ENCODE data around the gene FBXW8.

Gene FBXW8

DNA sequence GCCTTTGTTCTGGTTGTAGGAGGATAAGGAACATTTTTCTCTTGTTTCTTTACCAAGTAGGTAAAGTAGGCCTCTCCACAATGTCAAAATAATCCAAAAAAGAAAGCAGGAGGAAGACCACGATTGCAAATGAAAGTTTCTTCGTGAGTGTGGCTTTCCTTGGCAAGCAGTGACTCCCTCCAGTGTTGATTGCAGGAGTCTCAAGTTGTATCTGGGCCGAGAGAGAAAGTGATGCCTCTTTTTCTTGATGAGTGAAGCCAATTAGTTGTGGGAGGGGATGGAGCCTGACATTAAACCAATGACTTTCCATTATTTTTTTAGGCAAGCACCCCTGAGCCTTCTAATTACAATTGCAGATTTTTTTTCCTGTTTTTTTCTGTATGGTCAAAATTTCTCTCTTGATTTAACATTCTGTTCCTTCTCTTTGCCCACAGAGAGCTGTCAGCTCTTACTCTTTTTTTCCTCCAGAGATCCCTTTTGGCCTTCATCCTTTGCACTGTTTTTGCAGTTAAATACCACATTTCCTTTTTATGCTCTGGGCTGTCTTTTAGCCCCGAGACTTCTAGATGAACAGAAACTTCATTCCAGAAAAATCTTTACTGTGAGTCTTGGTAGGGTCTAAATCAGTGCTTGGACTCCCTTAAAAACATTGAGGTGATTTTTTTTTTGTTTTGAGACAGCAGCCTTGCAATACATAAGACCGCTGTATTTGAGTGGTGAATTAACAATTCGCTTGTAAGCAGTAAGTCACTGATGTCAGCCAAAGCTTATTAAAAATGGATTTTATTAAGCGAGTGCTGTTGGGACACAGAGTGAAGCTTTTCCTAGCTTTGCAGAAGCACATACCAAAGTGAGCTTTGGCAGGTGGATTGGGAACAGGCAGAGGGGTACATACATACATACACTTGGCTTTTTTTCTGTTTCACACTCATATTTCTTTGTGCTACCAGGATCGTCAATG, 15.8 kb downstream of the FBXW8 start:
- H3K9ac ChIP-seq (ENCODE audit: low read depth, low read length), result no peak overlapping the region
- no peaks in the 10 kb centered on the region for H3K9me3 ChIP-seq (ENCODE audit: control insufficient read depth, insufficient read depth, low read length)
- no peak overlapping the region for H3K27ac ChIP-seq (ENCODE audit: low read depth, low read length)
- H3K4me3 ChIP-seq (ENCODE audit: low read depth, low read length), result no peak overlapping the region
- H3K27me3 ChIP-seq (ENCODE audit: control insufficient read depth, insufficient read depth, low read length), result no peaks in the 10 kb centered on the region
- peaks cover 16% of the 10 kb centered on the region for H3K36me3 ChIP-seq (ENCODE audit: control insufficient read depth, insufficient read depth, low read length)
- peaks cover 5% of the 10 kb centered on the region for H3K4me1 ChIP-seq (ENCODE audit: control insufficient read depth, insufficient read depth, low read length)

DNA sequence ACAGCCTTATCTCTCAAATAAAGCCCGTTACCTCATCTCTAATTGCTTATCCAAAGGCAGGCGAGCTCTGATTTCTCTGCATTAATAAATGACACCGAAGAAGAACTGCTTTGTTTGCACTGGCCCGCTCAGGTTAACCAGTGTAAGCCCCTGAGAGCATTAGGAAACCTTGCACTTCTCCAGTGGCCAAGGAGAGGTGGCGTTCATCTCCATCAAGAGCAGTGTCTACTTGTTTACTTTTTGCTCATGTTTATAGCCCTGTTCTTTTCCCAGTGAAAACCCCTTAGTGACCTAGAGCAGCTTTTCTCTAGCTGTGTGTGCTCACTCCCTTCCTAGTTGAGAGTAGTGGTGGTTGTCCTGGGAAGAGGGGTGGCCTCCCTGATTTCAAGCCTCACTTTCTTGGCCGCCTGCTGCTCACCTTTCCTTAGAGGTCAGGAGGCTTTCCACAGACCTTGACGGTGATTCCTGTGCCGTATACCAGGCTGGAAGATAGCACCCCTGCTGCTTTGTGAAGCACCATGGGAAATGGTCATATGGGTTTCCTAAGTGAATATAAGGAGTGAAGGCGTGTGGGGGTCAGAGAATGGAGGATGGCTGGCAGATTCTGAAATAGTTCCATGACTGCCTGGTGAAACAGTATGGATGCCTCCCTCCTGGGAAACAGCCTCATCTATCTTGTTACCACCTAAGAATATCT, 16.6 kb downstream of the FBXW8 start:
- Histone ChIP-seq H3K27ac (ENCODE audit: low read depth, low read length) (no peak overlapping the region), H3K4me3 (ENCODE audit: low read depth, low read length) (no peak overlapping the region), H3K4me1 (ENCODE audit: control insufficient read depth, insufficient read depth, low read length) (peaks cover 5% of the 10 kb centered on the region), H3K36me3 (ENCODE audit: control insufficient read depth, insufficient read depth, low read length) (peaks cover 23% of the 10 kb centered on the region), H3K27me3 (ENCODE audit: control insufficient read depth, insufficient read depth, low read length) (no peaks in the 10 kb centered on the region), H3K9ac (ENCODE audit: low read depth, low read length) (no peak overlapping the region), H3K9me3 (ENCODE audit: control insufficient read depth, insufficient read depth, low read length) (no peaks in the 10 kb centered on the region)

GRCh38 chr12:116928504-116928903, 17.8 kb downstream of the FBXW8 start:
- Histone ChIP-seq H3K9me3 (ENCODE audit: control insufficient read depth, insufficient read depth, low read length) (no peaks in the 10 kb centered on the region), H3K4me1 (ENCODE audit: control insufficient read depth, insufficient read depth, low read length) (peaks cover 5% of the 10 kb centered on the region), H3K4me3 (ENCODE audit: low read depth, low read length) (no peak overlapping the region), H3K27ac (ENCODE audit: low read depth, low read length) (no peak overlapping the region), H3K27me3 (ENCODE audit: control insufficient read depth, insufficient read depth, low read length) (no peaks in the 10 kb centered on the region), H3K36me3 (ENCODE audit: control insufficient read depth, insufficient read depth, low read length) (peaks cover 23% of the 10 kb centered on the region), H3K9ac (ENCODE audit: low read depth, low read length) (no peak overlapping the region)

- peaks cover 5% of the 10 kb centered on the region for H3K4me1 ChIP-seq (ENCODE audit: control insufficient read depth, insufficient read depth, low read length)
- H3K27ac ChIP-seq (ENCODE audit: low read depth, low read length), result no peak overlapping the region
- no peak overlapping the region for H3K4me3 ChIP-seq (ENCODE audit: low read depth, low read length)
- H3K9ac ChIP-seq (ENCODE audit: low read depth, low read length), result no peak overlapping the region
- no peaks in the 10 kb centered on the region for H3K9me3 ChIP-seq (ENCODE audit: control insufficient read depth, insufficient read depth, low read length)
- no peaks in the 10 kb centered on the region for H3K27me3 ChIP-seq (ENCODE audit: control insufficient read depth, insufficient read depth, low read length)
- peaks cover 23% of the 10 kb centered on the region for H3K36me3 ChIP-seq (ENCODE audit: control insufficient read depth, insufficient read depth, low read length)
Observed at GRCh38 chr12:116929885-116930284, 19.1 kb downstream of the FBXW8 start.

- Histone ChIP-seq H3K36me3 (ENCODE audit: control insufficient read depth, insufficient read depth, low read length) (peaks cover 26% of the 10 kb centered on the region), H3K4me1 (ENCODE audit: control insufficient read depth, insufficient read depth, low read length) (no peaks in the 10 kb centered on the region), H3K27me3 (ENCODE audit: control insufficient read depth, insufficient read depth, low read length) (no peaks in the 10 kb centered on the region)
Observed at GRCh38 chr12:116931665-116932064, 20.9 kb downstream of the FBXW8 start.

GRCh38 chr12:116933091-116933490, 22.3 kb downstream of the FBXW8 start:
- H3K9ac ChIP-seq (ENCODE audit: low read depth, low read length), result no peak overlapping the region
- no peaks in the 10 kb centered on the region for H3K9me3 ChIP-seq (ENCODE audit: control insufficient read depth, insufficient read depth, low read length)
- H3K4me1 ChIP-seq (ENCODE audit: control insufficient read depth, insufficient read depth, low read length), result no peaks in the 10 kb centered on the region
- H3K27me3 ChIP-seq (ENCODE audit: control insufficient read depth, insufficient read depth, low read length), result no peaks in the 10 kb centered on the region
- H3K4me3 ChIP-seq (ENCODE audit: low read depth, low read length), result no peak overlapping the region
- H3K36me3 ChIP-seq (ENCODE audit: control insufficient read depth, insufficient read depth, low read length), result peaks cover 23% of the 10 kb centered on the region
- no peak overlapping the region for H3K27ac ChIP-seq (ENCODE audit: low read depth, low read length)

More at GRCh38 chr12:116931665-116932064, 20.9 kb downstream of the FBXW8 start:
- Histone ChIP-seq H3K9me3 (ENCODE audit: control insufficient read depth, insufficient read depth, low read length) (no peaks in the 10 kb centered on the region), H3K9ac (ENCODE audit: low read depth, low read length) (no peak overlapping the region), H3K4me3 (ENCODE audit: low read depth, low read length) (no peak overlapping the region), H3K27ac (ENCODE audit: low read depth, low read length) (no peak overlapping the region)

DNA sequence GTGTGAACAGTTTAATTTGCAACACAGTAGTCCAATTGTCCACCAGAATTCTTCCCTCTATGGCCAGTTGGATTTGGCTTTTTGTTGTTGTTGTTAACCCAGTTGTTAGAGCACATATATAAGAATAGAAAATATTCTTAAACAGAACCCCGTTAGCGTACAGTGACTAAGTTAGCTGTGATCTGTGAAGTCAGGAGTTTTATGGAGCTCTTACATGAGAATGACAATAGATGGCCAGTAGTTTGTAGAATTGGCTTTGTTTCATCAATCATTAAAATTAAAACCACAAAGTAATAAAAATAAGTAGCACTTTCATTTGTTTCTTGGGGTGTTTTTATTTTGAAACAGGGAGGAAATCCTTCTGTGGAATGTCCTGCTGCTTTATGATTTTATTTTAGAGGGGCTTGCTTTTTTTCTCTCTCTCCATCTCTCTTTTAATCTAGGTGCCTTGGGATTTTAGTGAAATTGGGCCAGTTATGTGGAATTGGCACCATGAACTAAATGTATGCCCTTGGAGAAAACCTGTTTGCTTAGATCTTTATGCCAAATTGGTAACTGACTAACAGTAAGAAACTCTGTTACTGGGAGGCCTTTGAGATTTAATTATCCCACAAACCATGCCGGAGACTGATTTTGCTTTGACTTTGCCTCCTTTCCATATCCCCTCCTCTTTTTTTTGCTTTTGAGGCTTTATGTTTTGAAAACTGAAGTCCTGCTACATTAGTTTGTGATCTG, 22.9 kb downstream of the FBXW8 start:
- Histone ChIP-seq H3K27me3 (ENCODE audit: control insufficient read depth, insufficient read depth, low read length) (no peaks in the 10 kb centered on the region), H3K27ac (ENCODE audit: low read depth, low read length) (no peak overlapping the region), H3K36me3 (ENCODE audit: control insufficient read depth, insufficient read depth, low read length) (peaks cover 19% of the 10 kb centered on the region), H3K9me3 (ENCODE audit: control insufficient read depth, insufficient read depth, low read length) (no peaks in the 10 kb centered on the region), H3K4me3 (ENCODE audit: low read depth, low read length) (no peak overlapping the region), H3K9ac (ENCODE audit: low read depth, low read length) (no peak overlapping the region), H3K4me1 (ENCODE audit: control insufficient read depth, insufficient read depth, low read length) (no peaks in the 10 kb centered on the region)

DNA sequence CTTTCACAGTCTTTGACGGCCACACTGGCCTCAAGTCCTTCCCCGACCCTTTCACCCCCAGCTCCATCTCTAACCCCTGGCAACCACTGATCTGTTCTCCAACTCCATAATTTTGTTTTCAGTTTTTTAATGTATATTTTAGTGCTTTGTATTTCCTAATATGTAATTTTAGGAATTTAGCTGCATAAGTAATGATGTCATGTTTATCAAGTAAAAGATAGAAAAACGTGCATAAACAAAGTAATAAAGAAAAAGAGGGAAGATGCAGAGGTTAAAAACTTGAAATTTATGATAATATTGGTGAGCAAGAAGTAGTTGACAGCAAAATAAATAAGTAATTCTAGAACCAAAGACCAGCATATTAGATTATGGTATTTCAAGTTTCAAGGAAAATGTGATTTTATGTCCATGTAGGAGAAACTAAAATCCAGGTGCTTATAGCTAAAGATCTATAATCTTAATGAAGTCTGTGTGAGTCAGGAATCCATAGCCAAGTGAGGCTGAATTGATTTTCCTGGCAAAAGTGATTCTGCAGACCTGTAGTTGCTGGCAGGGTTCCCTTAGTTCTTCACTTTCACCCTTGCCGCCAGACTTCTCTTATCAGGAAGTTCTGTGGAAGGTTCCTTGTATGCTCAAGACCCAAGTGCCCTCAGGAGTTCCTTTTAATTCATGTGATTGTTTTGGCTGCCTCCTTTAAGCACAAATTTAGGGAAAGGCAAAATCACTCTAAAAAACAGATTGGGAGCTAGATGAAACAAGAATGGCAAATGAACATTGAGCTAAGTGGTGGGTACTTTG, 24.4 kb downstream of the FBXW8 start:
- no peaks in the 10 kb centered on the region for H3K9me3 ChIP-seq (ENCODE audit: control insufficient read depth, insufficient read depth, low read length)
- H3K27ac ChIP-seq (ENCODE audit: low read depth, low read length), result no peak overlapping the region
- no peaks in the 10 kb centered on the region for H3K4me1 ChIP-seq (ENCODE audit: control insufficient read depth, insufficient read depth, low read length)
- H3K9ac ChIP-seq (ENCODE audit: low read depth, low read length), result no peak overlapping the region
- H3K27me3 ChIP-seq (ENCODE audit: control insufficient read depth, insufficient read depth, low read length), result no peaks in the 10 kb centered on the region
- H3K36me3 ChIP-seq (ENCODE audit: control insufficient read depth, insufficient read depth, low read length), result peaks cover 10% of the 10 kb centered on the region; the same call in 1 of the 2 replicates
- no peak overlapping the region for H3K4me3 ChIP-seq (ENCODE audit: low read depth, low read length)

DNA sequence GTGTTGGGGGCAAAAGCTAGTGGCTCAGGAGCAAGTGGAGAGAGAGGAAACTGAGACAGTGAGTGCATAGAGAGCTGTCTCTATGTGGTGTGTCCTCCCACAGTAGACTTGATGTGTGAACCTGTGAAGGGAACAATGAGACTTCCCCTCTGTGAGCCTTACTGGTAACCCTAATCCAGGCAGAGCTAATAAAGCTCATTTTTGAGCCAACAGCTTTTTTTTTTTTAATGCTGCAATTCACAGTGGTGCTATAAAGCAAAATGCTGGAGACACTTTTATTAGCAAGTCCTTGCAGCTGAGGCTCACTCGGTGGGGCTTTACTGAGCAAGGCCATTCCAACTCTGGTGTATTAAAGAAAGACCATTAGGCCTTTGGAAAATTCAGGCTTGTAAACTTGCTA, 26.9 kb downstream of the FBXW8 start:
- H3K27me3 ChIP-seq (ENCODE audit: control insufficient read depth, insufficient read depth, low read length), result no peaks in the 10 kb centered on the region
- no peaks in the 10 kb centered on the region for H3K4me1 ChIP-seq (ENCODE audit: control insufficient read depth, insufficient read depth, low read length)
- no peak overlapping the region for H3K27ac ChIP-seq (ENCODE audit: low read depth, low read length)
- no peaks in the 10 kb centered on the region for H3K9me3 ChIP-seq (ENCODE audit: control insufficient read depth, insufficient read depth, low read length)
- H3K9ac ChIP-seq (ENCODE audit: low read depth, low read length), result no peak overlapping the region
- H3K4me3 ChIP-seq (ENCODE audit: low read depth, low read length), result no peak overlapping the region
- H3K36me3 ChIP-seq (ENCODE audit: control insufficient read depth, insufficient read depth, low read length), result peaks cover 2% of the 10 kb centered on the region; the same call in 1 of the 2 replicates

GRCh38 chr12:116939734-116940133, 29.0 kb downstream of the FBXW8 start:
- peaks cover 2% of the 10 kb centered on the region; the same call in 1 of the 2 replicates for H3K36me3 ChIP-seq (ENCODE audit: control insufficient read depth, insufficient read depth, low read length)
- H3K4me3 ChIP-seq (ENCODE audit: low read depth, low read length), result no peak overlapping the region
- peaks cover 4% of the 10 kb centered on the region; the same call in 1 of the 2 replicates for H3K9me3 ChIP-seq (ENCODE audit: control insufficient read depth, insufficient read depth, low read length)
- H3K9ac ChIP-seq (ENCODE audit: low read depth, low read length), result no peak overlapping the region
- H3K27me3 ChIP-seq (ENCODE audit: control insufficient read depth, insufficient read depth, low read length), result no peaks in the 10 kb centered on the region
- H3K27ac ChIP-seq (ENCODE audit: low read depth, low read length), result no peak overlapping the region
- no peaks in the 10 kb centered on the region for H3K4me1 ChIP-seq (ENCODE audit: control insufficient read depth, insufficient read depth, low read length)

Data from HUES48 (cell line).